ENCODE measurements around the gene ZPLD1.

ZPLD1 gene

GRCh38 chr3:102528727-102529126, 93.9 kb downstream of the ZPLD1 start:
- H3K4me3 ChIP-seq (ENCODE audit: low read depth, low read length) = no peak overlapping the region
- no peak for DNase-seq (ENCODE audit: low read depth)
- TF ChIP-seq, protein P1, sequence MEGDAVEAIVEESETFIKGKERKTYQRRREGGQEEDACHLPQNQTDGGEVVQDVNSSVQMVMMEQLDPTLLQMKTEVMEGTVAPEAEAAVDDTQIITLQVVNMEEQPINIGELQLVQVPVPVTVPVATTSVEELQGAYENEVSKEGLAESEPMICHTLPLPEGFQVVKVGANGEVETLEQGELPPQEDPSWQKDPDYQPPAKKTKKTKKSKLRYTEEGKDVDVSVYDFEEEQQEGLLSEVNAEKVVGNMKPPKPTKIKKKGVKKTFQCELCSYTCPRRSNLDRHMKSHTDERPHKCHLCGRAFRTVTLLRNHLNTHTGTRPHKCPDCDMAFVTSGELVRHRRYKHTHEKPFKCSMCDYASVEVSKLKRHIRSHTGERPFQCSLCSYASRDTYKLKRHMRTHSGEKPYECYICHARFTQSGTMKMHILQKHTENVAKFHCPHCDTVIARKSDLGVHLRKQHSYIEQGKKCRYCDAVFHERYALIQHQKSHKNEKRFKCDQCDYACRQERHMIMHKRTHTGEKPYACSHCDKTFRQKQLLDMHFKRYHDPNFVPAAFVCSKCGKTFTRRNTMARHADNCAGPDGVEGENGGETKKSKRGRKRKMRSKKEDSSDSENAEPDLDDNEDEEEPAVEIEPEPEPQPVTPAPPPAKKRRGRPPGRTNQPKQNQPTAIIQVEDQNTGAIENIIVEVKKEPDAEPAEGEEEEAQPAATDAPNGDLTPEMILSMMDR (IDR thresholded peaks at IDR 0.05; ENCODE audit: control insufficient read depth, extremely low read depth, insufficient read depth) = no peak
